ENCODE data around the gene GRID2IP.

Gene GRID2IP

DNA sequence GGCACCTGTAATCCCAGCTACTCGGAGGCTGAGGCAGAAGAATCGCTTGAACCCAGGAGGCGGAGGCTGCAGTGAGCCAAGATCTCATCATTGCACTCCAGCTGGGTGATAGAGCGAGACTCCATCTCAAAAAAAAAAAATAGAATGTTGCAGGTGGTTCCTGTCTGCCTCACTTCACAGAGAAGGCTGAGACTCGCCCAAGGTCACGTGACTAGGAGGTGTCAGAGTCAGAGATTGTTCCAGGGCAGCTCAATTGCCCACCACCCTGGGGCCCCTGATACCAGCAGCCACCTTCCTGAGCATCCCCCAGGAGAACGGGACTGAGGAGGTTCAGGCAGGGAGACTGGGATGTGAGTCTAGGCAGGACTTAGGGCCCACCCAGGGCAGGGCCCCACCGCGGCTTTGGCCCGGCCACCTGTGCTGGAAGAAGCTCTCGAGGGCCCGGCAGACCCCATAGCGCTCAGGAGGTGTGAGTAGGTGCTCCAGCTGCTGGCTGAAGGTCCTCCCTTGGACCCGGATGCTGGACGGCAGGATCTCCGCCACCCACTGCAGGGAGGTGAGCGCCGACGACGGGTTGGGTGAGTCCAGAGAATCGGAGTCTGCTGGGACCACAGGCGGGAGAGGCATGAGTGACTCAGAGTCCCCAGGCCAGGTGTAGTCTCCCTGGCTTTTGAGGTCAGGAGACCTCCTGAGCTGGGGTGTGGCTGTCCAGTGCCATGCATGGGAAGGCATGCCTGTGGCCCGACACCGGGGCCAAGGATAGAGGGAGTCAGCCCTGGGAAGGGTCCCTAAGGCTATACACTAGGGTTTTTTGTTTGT, 30.9 kb downstream of the GRID2IP start:
- DNase-seq (ENCODE audit: low read depth) = no peak

DNA sequence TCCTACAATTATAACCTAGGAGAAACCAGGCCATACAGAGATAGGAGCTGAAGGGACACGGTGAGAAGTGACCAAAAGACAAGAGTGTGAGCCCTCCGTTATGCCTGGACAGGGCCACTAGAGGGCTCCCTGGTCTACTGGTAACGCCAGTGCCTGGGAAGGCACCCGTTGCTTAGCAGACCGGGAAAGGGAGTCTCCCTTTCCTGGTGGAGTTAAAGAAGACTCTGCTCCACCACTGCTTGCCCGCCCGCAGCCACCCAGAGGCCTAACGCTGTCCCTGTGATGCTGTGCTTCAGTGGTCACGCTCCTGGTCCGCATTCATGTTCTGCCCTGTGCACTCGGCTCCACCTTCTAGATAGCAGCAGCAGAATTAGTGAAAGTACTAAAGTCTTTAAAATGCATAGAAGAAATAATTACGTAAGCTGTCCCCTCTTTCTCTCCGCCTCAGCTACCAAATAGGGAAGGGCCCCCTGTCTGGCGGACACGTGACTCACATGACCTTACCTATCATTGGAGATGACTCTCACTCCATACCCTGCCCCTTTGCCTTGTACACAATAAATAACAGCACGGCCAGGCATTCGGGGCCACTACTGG, 34.8 kb downstream of the GRID2IP start:
- DNase-seq (ENCODE audit: low read depth) = peak; percentile 31

- no peak for DNase-seq (ENCODE audit: low read depth)
Measured at GRCh38 chr7:6513541-6513940, 37.7 kb downstream of the GRID2IP start.

DNA sequence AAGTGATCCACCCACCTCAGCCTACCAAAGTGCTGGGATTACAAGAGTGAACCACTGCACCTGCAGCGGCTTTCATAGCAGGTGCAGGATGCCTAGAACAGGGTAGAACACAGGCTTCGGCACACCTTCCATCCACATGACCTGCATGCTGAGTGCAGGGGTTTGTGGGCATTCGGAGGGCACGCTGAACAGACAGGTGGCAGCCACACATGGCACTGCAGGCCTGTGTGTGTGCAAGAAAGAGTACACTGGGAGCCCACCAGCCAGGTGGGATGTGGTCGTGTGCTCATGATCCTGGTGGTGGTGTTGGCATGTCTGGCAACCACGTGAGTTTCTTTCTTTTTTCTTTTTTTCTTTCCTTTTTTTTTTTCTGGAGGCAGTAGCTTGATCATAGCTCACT, 38.4 kb downstream of the GRID2IP start:
- DNase-seq (ENCODE audit: low read depth) = no peak

GRCh38 chr7:6510476-6511133, 40.7 kb downstream of the GRID2IP start:
- DNase-seq (ENCODE audit: low read depth) = no peak

GRCh38 chr7:6508950-6509349, 42.3 kb downstream of the GRID2IP start:
- DNase-seq (ENCODE audit: low read depth) = no peak

DNA sequence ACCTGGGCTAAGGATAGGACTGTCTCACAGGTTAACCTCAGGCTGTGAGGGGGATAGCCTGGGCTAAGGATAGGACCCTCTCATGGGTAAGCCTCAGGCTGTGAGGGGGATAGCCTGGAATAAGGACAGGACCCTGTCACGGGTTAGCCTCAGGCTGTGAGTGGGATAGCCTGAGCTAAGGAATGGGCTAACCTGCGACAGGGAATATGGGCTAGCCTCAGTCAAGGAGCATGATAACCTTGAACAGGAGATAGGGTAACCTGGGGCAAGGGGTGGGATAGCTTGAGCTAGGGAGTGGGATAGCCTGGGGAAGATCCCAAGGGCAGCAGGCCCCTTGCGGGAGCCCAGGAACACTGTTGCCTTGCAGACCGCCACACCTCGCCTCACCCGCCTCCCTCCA, 42.7 kb downstream of the GRID2IP start:
- no peak for DNase-seq (ENCODE audit: low read depth)

DNA sequence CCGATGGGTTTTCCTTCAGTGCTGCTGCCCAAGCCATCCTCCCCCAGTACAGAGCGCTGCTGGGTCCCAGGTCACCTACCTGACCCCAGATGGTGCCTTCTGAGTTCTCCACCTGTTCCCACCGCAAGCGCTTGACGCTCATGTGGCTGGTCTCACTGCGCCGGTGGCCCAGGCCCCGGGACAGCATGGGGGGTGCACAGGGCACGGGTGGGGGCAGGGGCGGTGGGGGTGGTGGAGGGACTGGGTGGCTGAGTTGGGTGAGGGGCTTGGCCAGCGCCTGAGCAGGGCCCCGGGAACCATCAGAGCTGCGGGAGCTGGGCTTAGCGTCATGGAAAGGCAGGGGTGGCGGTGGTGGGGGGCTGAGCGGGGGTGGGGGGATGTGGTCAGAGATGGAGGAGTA, 43.4 kb downstream of the GRID2IP start:
- no peak for DNase-seq (ENCODE audit: low read depth)

- DNase-seq (ENCODE audit: low read depth) = no peak
Measured at GRCh38 chr7:6505685-6506559, 45.3 kb downstream of the GRID2IP start.

DNA sequence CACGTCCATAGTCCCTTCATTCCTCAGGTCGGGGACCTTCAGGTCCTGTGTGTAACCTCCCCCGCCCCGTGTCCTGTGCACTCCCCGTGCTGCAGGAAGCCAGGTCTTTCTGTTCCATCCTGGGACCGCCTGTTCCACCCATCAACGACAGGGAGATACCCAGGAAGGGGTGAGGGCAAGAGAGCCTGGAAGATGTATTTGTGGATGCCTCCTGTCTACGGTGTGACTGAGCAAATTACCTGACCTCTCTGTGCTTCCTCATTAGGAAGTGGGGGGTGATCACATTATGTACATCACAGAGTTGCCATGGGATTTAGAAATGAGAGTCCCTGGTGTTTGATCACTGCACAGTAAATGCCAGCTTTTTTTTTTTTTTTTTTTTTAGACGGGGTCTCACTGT, 46.3 kb downstream of the GRID2IP start:
- no peak for DNase-seq (ENCODE audit: low read depth)

DNA sequence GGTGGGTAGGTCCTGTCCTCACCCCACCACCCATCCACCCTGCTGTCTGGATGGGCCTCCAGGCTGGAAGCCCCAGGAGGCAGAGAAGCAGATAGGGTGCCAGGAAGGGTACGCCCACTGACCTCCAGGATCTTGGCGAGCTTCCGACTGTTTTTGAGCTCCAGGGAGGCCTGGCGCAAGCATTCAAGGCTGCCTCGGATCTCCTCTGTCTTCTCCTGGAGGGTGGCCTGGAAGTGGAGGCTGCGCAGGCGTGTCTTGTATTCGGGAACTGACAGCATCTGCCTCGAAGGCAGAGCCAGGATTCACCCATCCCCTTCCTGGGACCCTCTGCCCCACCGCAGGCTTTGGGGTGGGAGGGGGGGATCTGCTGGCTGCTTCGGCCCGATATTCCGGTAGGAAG, 48.4 kb downstream of the GRID2IP start:
- no peak for DNase-seq (ENCODE audit: low read depth)

- no peak for DNase-seq (ENCODE audit: low read depth)
Measured at GRCh38 chr7:6501586-6502564, 49.4 kb downstream of the GRID2IP start.

GRCh38 chr7:6500691-6501090, 50.6 kb downstream of the GRID2IP start:
- no peak for DNase-seq (ENCODE audit: low read depth)

DNA sequence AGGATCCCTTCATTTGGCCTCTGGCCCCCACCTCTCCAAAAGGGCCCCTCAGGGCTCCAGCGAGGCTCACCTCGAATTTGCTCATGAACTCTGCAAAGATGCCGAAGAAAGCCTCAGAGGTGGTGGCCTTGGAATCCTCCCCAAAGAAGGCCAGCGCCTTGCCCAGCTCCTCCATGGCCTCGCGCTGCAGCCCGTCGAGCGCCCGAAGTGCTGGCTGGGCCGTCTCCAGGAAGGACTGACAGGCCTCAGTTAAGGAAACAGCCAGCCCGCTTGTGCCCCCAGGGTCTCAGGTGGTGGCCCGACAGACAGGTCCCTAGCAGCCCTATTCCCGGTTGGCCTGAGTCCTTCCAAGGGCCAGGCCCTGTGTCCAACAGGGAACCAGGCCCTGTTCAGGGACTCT, 53.3 kb downstream of the GRID2IP start:
- DNase-seq (ENCODE audit: low read depth) = no peak

- DNase-seq (ENCODE audit: low read depth) = no peak
Measured at GRCh38 chr7:6497637-6497905, 53.7 kb downstream of the GRID2IP start.

DNA sequence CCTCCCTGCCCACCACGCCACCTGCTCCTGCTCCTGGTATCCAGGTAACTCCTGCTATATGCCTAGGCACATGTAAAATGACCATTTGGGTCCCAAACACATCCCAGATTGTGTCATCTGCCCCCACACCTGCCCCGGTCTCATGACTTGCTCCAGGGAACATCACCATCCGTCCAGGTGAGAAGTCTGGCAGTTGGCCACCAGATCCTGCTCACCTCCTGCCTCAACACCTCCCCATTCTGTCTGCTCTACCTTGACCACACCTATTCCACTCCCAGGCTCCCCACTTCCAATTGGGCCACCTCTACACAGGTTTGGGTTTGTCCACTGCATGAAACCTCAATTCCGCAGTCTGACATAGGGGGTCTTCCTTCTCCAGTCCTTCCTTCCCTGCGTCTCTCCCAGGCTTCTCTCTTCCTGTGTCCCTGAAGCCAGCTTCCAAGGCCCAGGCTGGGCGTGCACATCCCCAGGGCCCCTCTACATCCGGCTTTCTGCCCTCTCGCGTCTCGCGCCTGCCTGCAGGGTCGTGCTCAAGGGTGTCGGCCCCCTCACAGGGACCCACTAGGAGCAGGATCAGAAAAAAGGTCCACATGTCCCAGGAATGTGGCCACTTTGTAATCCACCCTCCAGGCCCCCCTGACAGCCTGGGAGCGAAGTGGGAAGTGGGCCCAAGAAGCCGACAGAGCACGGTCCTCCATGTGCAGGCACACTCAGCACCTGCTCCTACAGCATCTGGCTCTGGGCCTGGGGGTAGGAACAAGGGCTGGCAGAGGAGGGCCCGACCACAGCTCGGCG, 54.2 kb downstream of the GRID2IP start:
- DNase-seq (ENCODE audit: low read depth) = no peak

DNA sequence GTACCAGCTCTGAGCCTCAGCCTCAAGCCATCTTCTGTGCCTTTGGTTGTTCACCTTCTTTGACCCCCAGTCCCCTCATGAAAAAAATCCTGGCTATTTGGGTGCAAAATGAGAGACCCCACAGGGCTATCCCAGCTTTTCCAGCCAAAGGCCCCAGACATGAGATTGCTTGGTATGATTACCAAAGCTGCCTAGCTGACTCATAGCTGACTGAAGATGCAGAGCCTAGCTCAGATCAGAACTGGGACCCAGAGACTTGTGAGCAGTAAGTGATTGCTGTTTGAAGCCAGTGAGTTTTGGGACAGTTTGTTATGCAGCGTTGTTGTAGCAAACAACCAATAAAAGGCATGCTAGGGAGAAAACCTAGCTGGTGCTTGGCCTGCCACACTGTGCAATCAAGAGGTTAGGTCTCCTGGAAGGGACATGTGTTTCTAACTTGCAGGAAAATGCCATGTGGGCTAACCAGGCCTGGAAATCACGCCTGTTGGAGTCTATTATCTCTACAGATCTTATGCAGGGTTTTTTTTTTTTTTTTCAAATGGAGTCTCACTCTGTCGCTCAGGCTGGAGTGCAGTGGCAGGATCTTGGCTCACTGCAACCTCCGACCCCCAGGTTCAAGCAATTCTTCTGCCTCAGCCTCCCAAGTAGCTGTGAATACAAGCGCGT, 55.5 kb downstream of the GRID2IP start:
- DNase-seq (ENCODE audit: low read depth) = no peak

GRCh38 chr7:6494365-6494764, 56.9 kb downstream of the GRID2IP start:
- DNase-seq (ENCODE audit: low read depth) = no peak

DNA sequence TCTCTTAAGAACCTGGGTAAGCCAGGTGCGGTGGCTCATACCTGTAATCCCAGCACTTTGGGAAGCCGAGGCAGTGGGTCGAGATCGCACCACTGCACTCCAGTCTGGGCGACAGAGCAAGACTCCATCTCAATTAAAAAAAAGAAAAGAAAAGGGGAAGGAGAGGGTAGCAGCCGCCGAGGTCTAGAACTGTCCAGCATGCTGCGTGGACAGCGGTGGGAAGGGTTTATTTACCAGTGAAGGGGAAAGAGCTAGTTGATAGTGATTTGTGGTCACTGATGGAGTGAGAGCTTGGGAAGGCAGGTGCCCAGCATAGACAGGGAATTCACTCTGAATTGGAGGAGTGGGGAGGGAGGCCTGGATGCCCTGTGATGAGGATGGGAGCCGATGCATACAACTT, 60.1 kb downstream of the GRID2IP start:
- no peak for DNase-seq (ENCODE audit: low read depth)

GRCh38 chr7:6489612-6490011, 61.6 kb downstream of the GRID2IP start:
- no peak for DNase-seq (ENCODE audit: low read depth)
